H1 (cell line): Measurements from ENCODE around the gene CX3CR1.

Experiments used
- CBX8 ChIP-seq: fragments of 300-800, 300-1000 bp; sonication (generic); IDR thresholded peaks from 2 replicates; pipeline ENCODE4 v1.7.1; 2016; ENCODE audit warnings: low read depth, low read length, borderline replicate concordance
- CEBPB ChIP-seq: IDR thresholded peaks from 2 replicates; pipeline ENCODE4 v1.6.1; 2012; ENCODE audit warnings: low read depth, low read length
- EZH2 ChIP-seq: fragments of 200-600 bp; sonication (generic); IDR thresholded peaks from 2 replicates; pipeline ENCODE4 v1.7.1; 2012; ENCODE audit warnings: low read depth, mild to moderate bottlenecking, moderate library complexity, low read length, inconsistent platforms; ENCODE audit not compliant: severe bottlenecking
- HDAC6 ChIP-seq: IDR thresholded peaks from one replicate; pipeline ENCODE4 v1.7.1; 2012; ENCODE audit warnings: low read depth, mild to moderate bottlenecking, inconsistent platforms, low read length, moderate library complexity
- JUND ChIP-seq: IDR thresholded peaks from 2 replicates; pipeline ENCODE4 v1.6.1; 2011; ENCODE audit warnings: mild to moderate bottlenecking, improper control_type of control experiment, low read length
- KDM5A ChIP-seq: fragments of 200-600 bp; IDR thresholded peaks from 2 replicates; pipeline ENCODE4 v1.7.1; 2012; ENCODE audit warnings: mild to moderate bottlenecking, low read length, inconsistent platforms, mixed read lengths
- NRF1 ChIP-seq: IDR thresholded peaks from 2 replicates; pipeline ENCODE4 v1.6.1; 2011; ENCODE audit warnings: mild to moderate bottlenecking, low read depth, low read length, improper control_type of control experiment
- POLR2A ChIP-seq, 2 experiments: IDR thresholded peaks; 1 replicate in 1 of 2; 2 replicates in 1 of 2; pipeline ENCODE4 v1.6.1; 2011; ENCODE audit warnings: low read depth in 2 of 2, low read length in 2 of 2, mild to moderate bottlenecking in 2 of 2; ENCODE audit errors: control extremely low read depth in 1 of 2
- RAD21 ChIP-seq, 2 experiments: IDR thresholded peaks in 1 of 2; conservative IDR thresholded peaks in 1 of 2; 2 replicates each; pipeline ENCODE4 v1.6.1; 2011; ENCODE audit warnings: low read depth in 2 of 2, low read length in 2 of 2, improper control_type of control experiment in 1 of 2, inconsistent platforms in 1 of 2, mild to moderate bottlenecking in 1 of 2, moderate library complexity in 1 of 2
- SIX5 ChIP-seq: IDR thresholded peaks from 2 replicates; pipeline ENCODE4 v1.6.1; 2011; ENCODE audit warnings: mild to moderate bottlenecking, low read depth, low read length
- TF ChIP-seq, protein P1 (sequence below), 3 experiments: IDR thresholded peaks; 1 replicate in 2 of 3; 2 replicates in 1 of 3; pipeline versions ENCODE4 v1.5.1 to v1.6.1; 2011; ENCODE audit warnings: low read length in 3 of 3, mild to moderate bottlenecking in 3 of 3, inconsistent platforms in 2 of 3, low read depth in 1 of 3, moderate library complexity in 1 of 3; ENCODE audit not compliant: insufficient read depth in 1 of 3; ENCODE audit errors: control extremely low read depth in 1 of 3
- TF ChIP-seq, protein P2 (sequence below): IDR thresholded peaks from 2 replicates; pipeline ENCODE4 v1.6.1; 2011; ENCODE audit warnings: low read length, improper control_type of control experiment
- TF ChIP-seq, protein P3 (sequence below): IDR thresholded peaks from 2 replicates; pipeline ENCODE4 v1.6.1; 2011; ENCODE audit warnings: low read depth, mild to moderate bottlenecking, low read length; ENCODE audit not compliant: insufficient read depth

DNA sequence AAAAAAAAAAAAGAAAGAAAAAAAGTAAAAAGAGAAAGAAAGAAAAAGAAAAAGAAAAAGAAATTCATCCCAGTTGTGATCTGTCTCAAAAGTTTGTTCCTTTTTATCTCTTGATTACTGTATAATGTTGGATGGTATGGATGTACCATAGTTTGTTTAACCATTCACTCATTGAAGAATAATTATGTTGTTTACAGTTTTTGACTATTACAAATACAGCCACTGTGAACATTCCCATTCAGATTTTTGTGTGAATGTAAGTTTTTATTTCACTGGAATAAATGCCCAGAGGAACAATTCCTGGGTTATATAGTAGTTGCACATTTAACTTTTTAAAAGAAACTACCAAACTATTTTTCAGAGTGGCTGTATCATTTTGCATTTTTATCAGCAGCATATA lies 39.4 kb upstream of the CX3CR1 start:
- TF ChIP-seq, protein P1, sequence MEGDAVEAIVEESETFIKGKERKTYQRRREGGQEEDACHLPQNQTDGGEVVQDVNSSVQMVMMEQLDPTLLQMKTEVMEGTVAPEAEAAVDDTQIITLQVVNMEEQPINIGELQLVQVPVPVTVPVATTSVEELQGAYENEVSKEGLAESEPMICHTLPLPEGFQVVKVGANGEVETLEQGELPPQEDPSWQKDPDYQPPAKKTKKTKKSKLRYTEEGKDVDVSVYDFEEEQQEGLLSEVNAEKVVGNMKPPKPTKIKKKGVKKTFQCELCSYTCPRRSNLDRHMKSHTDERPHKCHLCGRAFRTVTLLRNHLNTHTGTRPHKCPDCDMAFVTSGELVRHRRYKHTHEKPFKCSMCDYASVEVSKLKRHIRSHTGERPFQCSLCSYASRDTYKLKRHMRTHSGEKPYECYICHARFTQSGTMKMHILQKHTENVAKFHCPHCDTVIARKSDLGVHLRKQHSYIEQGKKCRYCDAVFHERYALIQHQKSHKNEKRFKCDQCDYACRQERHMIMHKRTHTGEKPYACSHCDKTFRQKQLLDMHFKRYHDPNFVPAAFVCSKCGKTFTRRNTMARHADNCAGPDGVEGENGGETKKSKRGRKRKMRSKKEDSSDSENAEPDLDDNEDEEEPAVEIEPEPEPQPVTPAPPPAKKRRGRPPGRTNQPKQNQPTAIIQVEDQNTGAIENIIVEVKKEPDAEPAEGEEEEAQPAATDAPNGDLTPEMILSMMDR (IDR thresholded peaks at IDR 0.05; ENCODE audit: control extremely low read depth in 1 of 3, insufficient read depth in 1 of 3, low read depth in 1 of 3, low read length in 3 of 3): no peak
- TF ChIP-seq RAD21 (IDR thresholded peaks at IDR 0.05 in 1 of 2, conservative IDR thresholded peaks at IDR 0.05 in 1 of 2; ENCODE audit: low read depth in 2 of 2, low read length in 2 of 2) (no peak), CEBPB (no peak), KDM5A (no peak), EZH2 (no peak), SIX5 (no peak), POLR2A (IDR thresholded peaks at IDR 0.05; ENCODE audit: control extremely low read depth in 1 of 2, low read depth in 2 of 2, low read length in 2 of 2) (no peak), HDAC6 (no peak), NRF1 (no peak), JUND (no peak), CBX8 (no peak)
- TF ChIP-seq, protein P2, sequence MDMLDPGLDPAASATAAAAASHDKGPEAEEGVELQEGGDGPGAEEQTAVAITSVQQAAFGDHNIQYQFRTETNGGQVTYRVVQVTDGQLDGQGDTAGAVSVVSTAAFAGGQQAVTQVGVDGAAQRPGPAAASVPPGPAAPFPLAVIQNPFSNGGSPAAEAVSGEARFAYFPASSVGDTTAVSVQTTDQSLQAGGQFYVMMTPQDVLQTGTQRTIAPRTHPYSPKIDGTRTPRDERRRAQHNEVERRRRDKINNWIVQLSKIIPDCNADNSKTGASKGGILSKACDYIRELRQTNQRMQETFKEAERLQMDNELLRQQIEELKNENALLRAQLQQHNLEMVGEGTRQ: no peak
- TF ChIP-seq, protein P3, sequence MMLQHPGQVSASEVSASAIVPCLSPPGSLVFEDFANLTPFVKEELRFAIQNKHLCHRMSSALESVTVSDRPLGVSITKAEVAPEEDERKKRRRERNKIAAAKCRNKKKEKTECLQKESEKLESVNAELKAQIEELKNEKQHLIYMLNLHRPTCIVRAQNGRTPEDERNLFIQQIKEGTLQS: no peak
